Neural progenitor cell (in vitro differentiated cells): ENCODE data around the gene CDC42EP1.

ENCODE experiments used
- CTCF ChIP-seq: fragments of 200-600 bp; sonication (generic); IDR thresholded peaks from 2 replicates; pipeline ENCODE4 v1.5.1; 2017; ENCODE audit warnings: antibody characterized with exemption, mild to moderate bottlenecking
- EZH2 ChIP-seq: fragments of 200-600 bp; sonication (generic); IDR thresholded peaks from 2 replicates; pipeline ENCODE4 v1.6.1; 2017; ENCODE audit warnings: antibody characterized with exemption, mild to moderate bottlenecking, moderate library complexity
- EZH2phosphoT487 ChIP-seq: fragments of 200-600 bp; sonication (generic); IDR thresholded peaks from 2 replicates; pipeline ENCODE4 v1.6.1; 2017; ENCODE audit warnings: antibody characterized with exemption

GRCh38 chr22:37566329-37566837 lies 6.1 kb downstream of the CDC42EP1 start:
- TF ChIP-seq EZH2: no peak
- TF ChIP-seq CTCF: no peak
- no peak for TF ChIP-seq EZH2phosphoT487
